ENCODE data around the gene SSTR3. TPM values are rescaled to one million over a fixed set of nuclear protein-coding genes. Genes with fewer than 3 reads are reported as not detected.
"Not testable (repeated sequence)": the region's sequence is repeated elsewhere in the genome, so short reads cannot be mapped to it uniquely, and the experiment has no call there.

SSTR3 gene
- total RNA-seq, 2 experiments from 2014 or later: 28.1 to 28.6 TPM

- intact Hi-C loops (cut with micrococcal nuclease): no loop called here
- Mint-ChIP-seq H3K9me3 (no peaks in the 10 kb centered on the region), H3K27ac (no peak overlapping the region), H3K4me1 (ENCODE audit: low read depth) (peaks cover 52% of the 10 kb centered on the region), H3K36me3 (ENCODE audit: low read depth) (peaks cover 11% of the 10 kb centered on the region), H3K4me3 (no peak overlapping the region), H3K27me3 (ENCODE audit: low read depth) (no peaks in the 10 kb centered on the region)
- CTCF ChIA-PET: interaction anchor here (1.0 to 1.1 kb wide), 3 partner anchors 10 to 14 kb away, joined by 3 to 4 read pairs (median 4); no protein-coding TSS in a partner anchor
- DNase-seq: no peak
These were observed 6.0 kb downstream of the SSTR3 start for GRCh38 chr22:37206118-37206840.

GRCh38 chr22:37205046-37205445 is 7.2 kb downstream of the SSTR3 start:
- intact Hi-C loops (cut with micrococcal nuclease): no loop called here
- CTCF ChIA-PET: interaction anchor here (1.0 to 1.1 kb wide), 2 partner anchors 12 to 13 kb away, joined by 3 to 4 read pairs; no protein-coding TSS in a partner anchor
- H3K27me3 Mint-ChIP-seq (ENCODE audit: low read depth): no peaks in the 10 kb centered on the region
- peaks cover 51% of the 10 kb centered on the region for H3K4me1 Mint-ChIP-seq (ENCODE audit: low read depth)
- no peak overlapping the region for H3K27ac Mint-ChIP-seq
- no peaks in the 10 kb centered on the region for H3K9me3 Mint-ChIP-seq
- H3K4me3 Mint-ChIP-seq: peak overlapping the region; percentile 18
- no peak for DNase-seq
- H3K36me3 Mint-ChIP-seq (ENCODE audit: low read depth): peaks cover 11% of the 10 kb centered on the region

GRCh38 chr22:37204045-37204655 is 8.1 kb downstream of the SSTR3 start:
- Mint-ChIP-seq H3K9me3 (no peaks in the 10 kb centered on the region), H3K27me3 (ENCODE audit: low read depth) (no peaks in the 10 kb centered on the region), H3K4me1 (ENCODE audit: low read depth) (peaks cover 57% of the 10 kb centered on the region), H3K36me3 (ENCODE audit: low read depth) (peaks cover 11% of the 10 kb centered on the region), H3K27ac (peak overlapping the region; percentile 31), H3K4me3 (no peak overlapping the region)
- intact Hi-C loops (cut with micrococcal nuclease): no loop called here
- DNase-seq: no peak
- CTCF ChIA-PET: no interaction called here

DNA sequence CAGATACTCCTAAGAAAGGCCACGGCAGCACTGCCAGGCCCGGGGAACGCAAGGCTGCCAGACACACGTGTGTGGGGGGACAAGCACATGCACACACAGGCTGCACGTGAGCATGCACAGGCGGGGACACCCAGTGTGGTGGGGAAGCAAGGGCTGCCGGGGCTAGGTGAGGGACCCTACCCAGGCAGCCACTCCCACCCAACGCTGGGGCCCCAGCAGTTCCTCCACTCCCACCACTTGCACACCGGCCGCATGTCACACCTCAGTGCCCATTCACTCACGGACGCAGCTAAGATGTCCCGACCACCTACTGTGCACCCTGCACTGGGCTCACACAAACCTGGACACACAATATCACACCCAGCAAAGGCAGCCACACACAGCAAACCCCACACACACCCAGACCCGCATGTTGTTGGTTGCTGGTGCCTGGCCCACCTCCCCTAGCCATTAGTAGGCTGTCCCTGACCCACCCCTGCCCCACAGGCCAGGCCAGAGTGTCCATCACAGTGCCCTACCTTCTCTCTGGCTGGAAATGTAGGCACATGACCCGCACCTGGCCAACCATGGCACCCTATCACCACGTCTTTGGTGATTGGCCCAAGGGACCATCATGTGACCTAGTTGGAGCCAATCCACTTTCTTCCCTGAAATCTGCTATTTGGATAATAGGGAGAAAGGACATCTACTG is 8.8 kb downstream of the SSTR3 start:
- Mint-ChIP-seq H3K36me3 (ENCODE audit: low read depth) (peaks cover 11% of the 10 kb centered on the region), H3K4me1 (ENCODE audit: low read depth) (peaks cover 51% of the 10 kb centered on the region), H3K4me3 (no peak overlapping the region), H3K27ac (no peak overlapping the region), H3K9me3 (no peaks in the 10 kb centered on the region), H3K27me3 (ENCODE audit: low read depth) (no peaks in the 10 kb centered on the region)
- DNase-seq: no peak
- CTCF ChIA-PET: interaction anchor here (2.7 kb wide), 1 partner anchor 56 kb away, joined by 9 read pairs; no protein-coding TSS in a partner anchor
- intact Hi-C loops (cut with micrococcal nuclease): no loop called here

DNA sequence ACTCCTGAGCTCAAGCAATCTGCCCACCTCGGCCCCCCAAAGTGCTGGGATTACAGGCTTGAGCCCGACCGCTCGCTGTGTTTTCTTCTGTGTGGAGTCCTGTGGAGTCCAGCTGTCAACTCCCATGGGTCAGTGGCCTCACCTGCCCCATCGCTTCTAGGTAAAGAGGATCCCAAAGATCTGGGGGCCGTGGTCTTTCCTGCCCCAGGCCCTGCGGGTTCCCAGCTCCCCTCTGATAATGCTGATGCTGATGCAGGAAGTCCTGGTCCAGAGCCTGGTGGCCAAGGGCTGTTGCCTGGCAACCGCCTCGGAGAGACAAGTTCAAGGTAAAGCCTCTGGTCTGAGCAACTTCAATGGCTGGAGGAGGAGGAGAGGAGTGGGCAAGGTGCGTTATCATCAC is 9.6 kb downstream of the SSTR3 start:
- Mint-ChIP-seq H3K27me3 (ENCODE audit: low read depth) (no peaks in the 10 kb centered on the region), H3K9me3 (no peaks in the 10 kb centered on the region), H3K4me1 (ENCODE audit: low read depth) (peaks cover 50% of the 10 kb centered on the region), H3K27ac (no peak overlapping the region), H3K36me3 (ENCODE audit: low read depth) (peaks cover 11% of the 10 kb centered on the region), H3K4me3 (no peak overlapping the region)
- CTCF ChIA-PET: interaction anchor here (1.3 to 2.7 kb wide), 2 partner anchors 57 to 80 kb away, joined by 3 to 9 read pairs; no protein-coding TSS in a partner anchor
- no peak for DNase-seq
- intact Hi-C loops (cut with micrococcal nuclease): no loop called here

- Mint-ChIP-seq H3K4me1 (ENCODE audit: low read depth) (peaks cover 51% of the 10 kb centered on the region), H3K36me3 (ENCODE audit: low read depth) (peaks cover 10% of the 10 kb centered on the region), H3K27ac (no peak overlapping the region), H3K27me3 (ENCODE audit: low read depth) (no peaks in the 10 kb centered on the region), H3K4me3 (no peak overlapping the region), H3K9me3 (no peaks in the 10 kb centered on the region)
- intact Hi-C loops (cut with micrococcal nuclease): no loop called here
- no peak for DNase-seq
- CTCF ChIA-PET: interaction anchor here (0.6 to 2.7 kb wide), 5 partner anchors 9 to 79 kb away, joined by 3 to 9 read pairs (median 3); partner anchors contain the start of gene RAC2
These were observed 10.2 kb downstream of the SSTR3 start for GRCh38 chr22:37202001-37202555.

DNA sequence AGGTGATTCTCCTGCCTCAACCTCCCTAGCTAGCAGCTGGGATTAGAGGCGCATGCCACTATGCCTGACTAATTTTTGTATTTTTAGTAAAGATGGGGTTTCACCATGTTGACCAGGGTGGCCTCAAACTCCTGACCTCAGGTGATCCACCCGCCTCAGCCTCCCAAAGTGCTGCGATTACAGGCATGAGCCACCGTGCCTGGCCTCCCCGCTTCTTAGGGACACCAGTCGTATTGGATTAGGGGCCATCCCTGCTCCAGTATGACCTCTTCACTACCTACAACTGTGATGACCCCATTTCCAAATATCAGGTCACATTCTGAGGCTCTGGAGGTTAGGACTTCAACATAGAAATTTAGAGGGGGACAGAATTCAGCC is 10.8 kb downstream of the SSTR3 start:
- intact Hi-C loops (cut with micrococcal nuclease); H3K9me3 Mint-ChIP-seq; H3K36me3 Mint-ChIP-seq (ENCODE audit: low read depth); H3K27me3 Mint-ChIP-seq (ENCODE audit: low read depth); H3K4me3 Mint-ChIP-seq; DNase-seq; H3K27ac Mint-ChIP-seq: not testable (repeated sequence)
- peaks cover 52% of the 10 kb centered on the region for H3K4me1 Mint-ChIP-seq (ENCODE audit: low read depth)
- CTCF ChIA-PET: interaction anchor here (0.7 to 2.7 kb wide), 7 partner anchors 9 to 123 kb away, joined by 3 to 10 read pairs (median 5); partner anchors contain the start of gene RAC2

GRCh38 chr22:37199760-37200108 is 12.5 kb downstream of the SSTR3 start:
- CTCF ChIA-PET: interaction anchor here (0.6 to 4.8 kb wide), 37 partner anchors 10 to 367 kb away, joined by 3 to 47 read pairs (median 5); partner anchors contain the start of genes KCTD17 and RAC2
- intact Hi-C loops (cut with micrococcal nuclease): loop anchor here (1.0 to 5.0 kb wide), 11 partner anchors 19 to 417 kb away; partner anchors contain the start of gene IL2RB
- no peaks in the 10 kb centered on the region for H3K9me3 Mint-ChIP-seq
- H3K27me3 Mint-ChIP-seq (ENCODE audit: low read depth): no peaks in the 10 kb centered on the region
- H3K36me3 Mint-ChIP-seq (ENCODE audit: low read depth): peaks cover 10% of the 10 kb centered on the region
- no peak for DNase-seq
- peaks cover 46% of the 10 kb centered on the region for H3K4me1 Mint-ChIP-seq (ENCODE audit: low read depth)
- H3K4me3 Mint-ChIP-seq: peak overlapping the region; percentile 81
- peak overlapping the region; percentile 71 for H3K27ac Mint-ChIP-seq

DNA sequence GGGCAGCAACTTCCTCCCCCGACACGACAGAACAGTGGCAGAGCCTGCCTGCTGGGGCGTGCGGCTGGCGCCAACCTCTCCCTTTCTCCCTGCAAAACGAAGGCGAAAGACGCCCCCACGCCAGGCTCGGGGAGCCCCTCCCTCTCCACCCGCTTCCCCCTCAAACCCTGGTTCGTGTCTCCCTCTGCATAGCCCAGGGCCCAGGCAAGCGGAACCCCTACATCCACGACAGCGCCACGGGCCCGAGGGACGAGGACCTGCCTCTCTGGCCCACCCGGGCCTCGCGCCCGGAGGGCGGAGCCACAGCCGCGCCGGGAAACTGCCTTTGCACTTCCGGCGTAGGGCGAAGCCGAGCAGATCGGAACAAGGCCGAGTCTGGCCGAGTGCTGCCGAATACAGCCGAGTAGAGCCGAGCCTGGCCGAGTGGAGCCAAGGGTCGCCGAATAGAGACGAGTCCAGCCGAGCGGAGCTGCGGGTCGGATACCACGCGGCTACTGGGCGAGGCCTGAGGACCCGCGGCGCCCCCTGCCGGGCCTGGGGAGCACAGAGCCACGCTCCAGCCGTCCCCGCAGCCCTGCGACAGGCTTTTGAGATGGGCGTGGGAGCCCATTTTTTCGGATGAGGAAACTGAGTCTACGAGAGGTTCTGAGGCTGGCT is 13.0 kb downstream of the SSTR3 start:
- CTCF ChIA-PET: interaction anchor here (0.6 to 4.8 kb wide), 37 partner anchors 10 to 400 kb away, joined by 3 to 47 read pairs (median 5); partner anchors contain the start of genes KCTD17 and RAC2
- Mint-ChIP-seq H3K27ac (peak overlapping the region; percentile 96), H3K4me3 (peak overlapping the region; percentile 81), H3K36me3 (ENCODE audit: low read depth) (peaks cover 10% of the 10 kb centered on the region), H3K4me1 (ENCODE audit: low read depth) (peaks cover 48% of the 10 kb centered on the region), H3K9me3 (no peaks in the 10 kb centered on the region), H3K27me3 (ENCODE audit: low read depth) (no peaks in the 10 kb centered on the region)
- intact Hi-C loops (cut with micrococcal nuclease): loop anchor here (1.0 to 5.0 kb wide), 11 partner anchors 20 to 416 kb away; partner anchors contain the start of gene IL2RB
- DNase-seq: peak; percentile 100

GRCh38 chr22:37198258-37199102 is 13.8 kb downstream of the SSTR3 start:
- peaks cover 54% of the 10 kb centered on the region for H3K4me1 Mint-ChIP-seq (ENCODE audit: low read depth)
- intact Hi-C loops (cut with micrococcal nuclease): loop anchor here (1.0 to 5.0 kb wide), 14 partner anchors 20 to 416 kb away; partner anchors contain the start of gene IL2RB

More at GRCh38 chr22:37198258-37199102, 13.8 kb downstream of the SSTR3 start:
- H3K9me3 Mint-ChIP-seq: no peaks in the 10 kb centered on the region
- CTCF ChIA-PET: interaction anchor here (0.6 to 4.8 kb wide), 35 partner anchors 12 to 401 kb away, joined by 3 to 47 read pairs (median 5); partner anchors contain the start of genes IL2RB and KCTD17
- H3K4me3 Mint-ChIP-seq: peak overlapping the region; percentile 81
- DNase-seq: peak; percentile 97
- H3K27ac Mint-ChIP-seq: peak overlapping the region; percentile 96
- H3K36me3 Mint-ChIP-seq (ENCODE audit: low read depth): peaks cover 10% of the 10 kb centered on the region
- no peaks in the 10 kb centered on the region for H3K27me3 Mint-ChIP-seq (ENCODE audit: low read depth)
